K562 (cell line): ENCODE data around the gene C11orf65. TPM values are rescaled to one million over a fixed set of nuclear protein-coding genes. Genes with fewer than 3 reads are reported as not detected.
A peak's percentile ranks its signal among the peaks of the same experiment; 100 is the strongest.

Experiments
- ATF6 ChIP-seq: sonication (generic); formaldehyde crosslinking; IDR thresholded peaks from 2 replicates; pipeline ENCODE4 v1.4.0; 2020; ENCODE audit warnings: mild to moderate bottlenecking, missing genetic modification reagents
- CLOCK ChIP-seq: fragments of 250-450 bp; sonication (Bioruptor Pico); IDR thresholded peaks from 2 replicates; pipeline ENCODE4 v1.4.0; 2020; ENCODE audit warnings: mild to moderate bottlenecking, moderate library complexity, borderline replicate concordance
- E2F3 ChIP-seq: fragments of 250-450 bp; sonication (Bioruptor Pico); IDR thresholded peaks from 2 replicates; pipeline ENCODE4 v1.4.0; 2020; ENCODE audit warnings: mild to moderate bottlenecking
- E4F1 ChIP-seq: fragments of 250-450 bp; sonication (Bioruptor Pico); IDR thresholded peaks from 2 replicates; pipeline ENCODE4 v1.5.0; 2021; ENCODE audit warnings: mild to moderate bottlenecking, borderline replicate concordance
- ETS2 ChIP-seq: IDR thresholded peaks from 2 replicates; pipeline ENCODE4 v1.6.1; 2016; ENCODE audit warnings: borderline replicate concordance, missing genetic modification characterization, mild to moderate bottlenecking, moderate library complexity, missing compliant biosample characterization; ENCODE audit not compliant: poor library complexity, severe bottlenecking
- HDAC3 ChIP-seq: fragments of 450-650 bp; IDR thresholded peaks from 2 replicates; pipeline ENCODE4 v1.6.1; 2018; ENCODE audit warnings: borderline replicate concordance, mild to moderate bottlenecking, moderate library complexity; ENCODE audit not compliant: partially characterized antibody
- HEY1 ChIP-seq: fragments of 250-450 bp; sonication (Bioruptor Pico); IDR thresholded peaks from 2 replicates; pipeline ENCODE4 v1.5.0; 2020; ENCODE audit warnings: mild to moderate bottlenecking, moderate library complexity, borderline replicate concordance
- NRF1 ChIP-seq, 2 experiments: fragments of 450-650 bp; IDR thresholded peaks in 1 of 2; conservative IDR thresholded peaks in 1 of 2; 2 replicates each; pipeline ENCODE4 v1.6.1; 2014; ENCODE audit warnings: mild to moderate bottlenecking in 2 of 2
- PHF21A ChIP-seq: fragments of 450-650 bp; IDR thresholded peaks from 2 replicates; pipeline ENCODE4 v1.6.1; 2017; ENCODE audit warnings: low read depth, borderline replicate concordance
- POLR2AphosphoS5 ChIP-seq: IDR thresholded peaks from 2 replicates; pipeline ENCODE4 v1.6.1; 2011; ENCODE audit warnings: mild to moderate bottlenecking, low read depth, low read length, moderate library complexity; ENCODE audit not compliant: control insufficient read depth, insufficient read depth
- SAFB2 ChIP-seq: fragments of 200-400 bp; formaldehyde crosslinking; IDR thresholded peaks from 2 replicates; pipeline ENCODE4 v1.6.1; 2018; ENCODE audit warnings: borderline replicate concordance, low read length, low read depth, moderate library complexity; ENCODE audit not compliant: severe bottlenecking
- SIRT6 ChIP-seq: IDR thresholded peaks from one replicate; pipeline ENCODE4 v1.6.1; 2012; ENCODE audit warnings: low read depth, mild to moderate bottlenecking, control low read depth, inconsistent platforms, low read length, moderate library complexity
- ZBED1 ChIP-seq: IDR thresholded peaks from 2 replicates; pipeline ENCODE4 v1.6.1; 2014
- ZBTB1 ChIP-seq: sonication (generic); formaldehyde crosslinking; IDR thresholded peaks from 2 replicates; pipeline ENCODE4 v1.8.1; 2023; ENCODE audit warnings: missing genetic modification reagents, low read depth, mild to moderate bottlenecking, borderline replicate concordance
- ZBTB33 ChIP-seq: sonication (generic); formaldehyde crosslinking; IDR thresholded peaks from 2 replicates; pipeline ENCODE4 v1.8.1; 2023; ENCODE audit warnings: mild to moderate bottlenecking, missing genetic modification reagents
- ZNF140 ChIP-seq: fragments of 250-450 bp; sonication (Bioruptor Pico); IDR thresholded peaks from 2 replicates; pipeline ENCODE4 v1.8.0; 2021; ENCODE audit warnings: moderate library complexity, mild to moderate bottlenecking, inconsistent platforms
- ZNF431 ChIP-seq: sonication (generic); formaldehyde crosslinking; IDR thresholded peaks from 2 replicates; pipeline ENCODE4 v1.8.0; 2022; ENCODE audit warnings: mild to moderate bottlenecking, missing genetic modification reagents
- polyA plus RNA-seq, 8 experiments: library from polyadenylated mRNA; depleted of rRNA in 4 of 8; stranded (reverse) in 5 of 8; unstranded in 3 of 8; fragments of >200 nt; fragmentation: Nextera tagmentation in 2 of 8; fragmentation: Illumina TruSeq in 1 of 8; extraction: Ambion mirVana in 2 of 8; extraction: Trizol in 1 of 8; gene quantifications; 2 replicates each; pipeline versions ENCODE4 v1.2.1 to v1.2.3, GENCODE V29; 2011 to 2014; ENCODE audit warnings: inconsistent platforms in 1 of 8, missing spikeins in 1 of 8
- total RNA-seq, 7 experiments: library from RNA; depleted of rRNA in 6 of 7; stranded (reverse); fragments of >200 nt in 6 of 7; fragmentation: Illumina TruSeq in 2 of 7; extraction: Trizol in 2 of 7; gene quantifications; 2 replicates each; pipeline versions ENCODE4 v1.2.1 to v1.2.3, GENCODE V29; 2011 to 2021; ENCODE audit warnings: low replicate concordance in 1 of 7

C11orf65 gene
- total and polyA plus RNA-seq, 9 of the 15 experiments (the other 6 are each of a cell fraction or from before 2014, with no cell fraction given): 1.0 to 2.1 (median 1.2) TPM

GRCh38 chr11:108498046-108498815 lies 30.9 kb upstream of the C11orf65 start, which contains the start of gene POGLUT3 (continued):
- TF ChIP-seq HEY1 (no peak), PHF21A (no peak), E2F3 (CRISPR knock-in tag) (peak; percentile 98), ETS2 (tag) (no peak), SIRT6 (no peak), ATF6 (CRISPR knock-in tag) (peak; percentile 0; the same call in 1 of the 2 replicates), ZBTB33 (CRISPR knock-in tag) (peak; percentile 85), ZNF140 (no peak), ZNF431 (CRISPR knock-in tag) (peak; percentile 92), CLOCK (no peak), ZBED1 (0 out of 2 replicates have a peak, but pooled peaks have one; percentile 40), HDAC3 (no peak), SAFB2 (no peak), POLR2AphosphoS5 (no peak), NRF1 (conservative IDR thresholded peaks at IDR 0.05 in 1 of 2, IDR thresholded peaks at IDR 0.05 in 1 of 2) (peak; percentile 64 to 68), ZBTB1 (CRISPR knock-in tag) (peak; percentile 96), E4F1 (no peak)
